ENCODE results near the gene SPG7.

SPG7 gene

DNA sequence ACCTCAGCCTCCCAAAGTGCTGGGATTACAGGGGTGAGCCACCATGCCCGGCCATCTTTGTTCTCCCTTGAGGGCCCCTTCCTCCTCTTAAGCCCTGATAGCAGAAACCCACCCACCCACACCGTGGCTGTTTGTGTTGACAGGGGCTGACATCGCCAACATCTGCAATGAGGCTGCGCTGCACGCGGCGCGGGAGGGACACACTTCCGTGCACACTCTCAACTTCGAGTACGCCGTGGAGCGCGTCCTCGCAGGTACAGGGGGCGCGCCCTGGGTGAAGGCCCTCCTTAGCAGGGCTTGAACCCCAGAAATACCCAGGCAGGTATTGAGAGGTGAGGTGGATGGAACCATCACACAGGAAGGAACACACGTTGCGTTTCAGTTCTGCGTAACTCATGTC lies 39.7 kb downstream of the SPG7 start:
- DNase-seq: no peak

DNA sequence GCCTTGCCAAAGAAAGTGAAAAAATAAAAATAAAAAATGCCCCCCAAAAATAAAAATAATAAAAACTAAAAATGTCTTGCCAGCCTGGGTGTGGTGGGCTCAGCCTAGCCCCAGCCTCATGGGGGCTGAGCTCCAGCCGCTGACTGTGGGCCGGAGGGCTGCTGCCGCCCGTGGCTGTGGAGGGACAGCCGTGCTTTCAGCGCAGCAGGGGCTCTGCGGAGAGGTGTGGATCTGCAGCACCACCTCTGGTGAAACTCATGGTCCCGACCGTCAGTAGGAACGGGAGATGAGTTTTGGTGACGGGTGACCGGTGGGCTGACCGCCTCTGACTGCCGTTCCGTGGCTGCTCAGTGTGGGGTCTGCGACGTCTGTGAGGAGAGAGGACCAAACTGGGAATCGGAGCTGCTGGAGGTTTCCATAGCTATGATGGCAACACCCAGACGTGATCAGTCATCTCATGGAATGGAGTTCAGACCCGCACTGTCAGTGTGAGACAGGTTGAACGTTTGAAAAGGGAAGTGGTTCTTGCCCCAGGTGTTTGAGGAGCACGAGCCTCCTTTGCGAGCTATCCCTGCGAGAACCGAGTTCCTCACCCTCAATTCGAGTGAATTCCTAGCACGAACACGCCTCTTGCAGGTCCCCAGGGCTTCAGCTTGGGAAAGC lies 40.3 kb downstream of the SPG7 start:
- DNase-seq: no peak

DNA sequence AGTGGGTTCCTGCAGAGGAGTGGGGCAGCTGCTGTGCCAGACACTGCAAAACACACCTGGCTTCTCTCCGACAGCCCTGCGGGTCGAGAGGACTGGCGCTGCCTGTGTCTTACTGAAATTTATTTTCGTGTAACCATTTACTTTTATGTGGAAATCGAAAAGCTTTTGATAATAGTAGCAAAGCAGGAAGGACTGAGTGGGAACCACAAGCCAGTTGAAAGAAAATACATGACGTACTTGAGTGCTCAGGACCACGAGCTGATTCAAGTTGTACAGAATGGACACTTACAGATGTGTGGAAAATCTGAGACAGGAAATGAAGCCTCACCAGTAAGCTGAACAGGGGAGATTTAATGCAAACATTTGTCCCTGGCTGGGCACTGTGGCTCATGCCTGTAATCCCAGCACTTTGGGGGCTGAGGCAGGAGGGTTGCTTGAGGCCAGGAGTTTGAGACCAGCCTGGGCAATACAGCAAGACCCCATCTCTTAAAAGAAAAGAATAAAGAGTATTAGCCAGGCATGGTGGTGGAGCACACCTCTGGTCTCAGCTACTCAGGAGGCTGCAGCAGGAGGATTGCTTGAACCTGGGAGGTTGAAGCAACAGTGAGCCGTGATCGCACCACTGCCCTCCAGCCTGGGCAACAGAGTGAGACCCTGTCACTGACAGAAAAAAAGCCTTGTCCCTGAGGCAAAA lies 41.0 kb downstream of the SPG7 start:
- DNase-seq: no peak

DNA sequence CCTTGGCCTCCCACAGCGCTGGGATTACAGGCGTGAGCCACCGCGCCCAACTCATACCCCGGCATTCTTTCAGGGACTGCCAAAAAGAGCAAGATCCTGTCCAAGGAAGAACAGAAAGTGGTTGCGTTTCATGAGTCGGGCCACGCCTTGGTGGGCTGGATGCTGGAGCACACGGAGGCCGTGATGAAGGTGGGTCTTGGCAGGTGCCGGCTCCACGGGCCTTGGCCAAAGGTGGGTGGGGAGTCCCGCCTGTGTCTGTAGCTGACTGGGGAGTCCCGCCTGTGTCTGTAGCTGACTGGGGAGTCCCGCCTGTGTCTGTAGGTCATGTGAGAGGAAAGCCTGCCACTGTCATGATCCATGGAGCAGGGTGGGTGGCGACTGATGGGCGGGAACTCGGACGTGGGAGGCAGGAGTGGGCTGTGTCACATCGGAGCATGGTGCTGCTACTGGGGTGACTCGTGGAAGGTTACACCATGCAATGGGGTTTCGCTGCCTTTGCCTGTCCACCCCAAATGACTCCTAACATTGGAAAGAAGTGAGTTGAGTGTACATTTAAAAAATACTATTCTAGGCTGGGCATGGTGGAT lies 42.3 kb downstream of the SPG7 start:
- no peak for DNase-seq

DNA sequence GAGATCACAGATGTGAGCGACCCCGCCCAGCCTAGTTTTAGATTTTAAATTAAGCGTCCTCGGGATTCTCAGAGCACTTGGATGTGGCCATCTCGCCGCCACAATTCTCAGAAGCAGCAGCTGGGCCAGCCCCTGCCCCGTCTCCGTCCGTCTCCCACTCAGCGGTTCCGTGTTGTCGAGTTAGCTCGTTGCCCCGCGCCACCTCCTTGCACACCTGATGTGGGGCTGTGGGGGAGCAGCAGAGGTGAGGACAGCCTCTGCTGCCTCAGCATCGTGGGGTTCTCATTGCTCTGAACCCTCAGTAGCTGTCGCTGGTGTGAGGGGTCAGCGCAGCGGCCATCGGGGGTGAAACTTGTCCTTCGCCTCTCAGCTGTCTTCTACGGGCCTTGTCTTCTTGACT lies 44.1 kb downstream of the SPG7 start:
- no peak for DNase-seq

DNA sequence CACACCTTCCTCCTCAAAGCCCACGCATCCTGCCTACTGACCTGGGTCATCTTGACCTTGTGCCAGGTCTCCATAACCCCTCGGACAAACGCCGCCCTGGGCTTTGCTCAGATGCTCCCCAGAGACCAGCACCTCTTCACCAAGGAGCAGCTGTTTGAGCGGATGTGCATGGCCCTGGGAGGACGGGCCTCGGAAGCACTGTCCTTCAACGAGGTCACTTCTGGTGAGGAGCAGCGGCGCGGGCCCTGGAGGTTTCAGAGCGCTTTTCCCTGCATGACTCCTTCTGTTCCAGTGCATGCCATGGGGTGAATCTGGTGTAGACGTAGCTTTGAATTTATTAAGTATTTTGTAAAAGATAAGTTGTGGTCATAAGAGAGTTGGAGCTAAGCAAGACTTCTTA lies 44.7 kb downstream of the SPG7 start:
- no peak for DNase-seq

DNA sequence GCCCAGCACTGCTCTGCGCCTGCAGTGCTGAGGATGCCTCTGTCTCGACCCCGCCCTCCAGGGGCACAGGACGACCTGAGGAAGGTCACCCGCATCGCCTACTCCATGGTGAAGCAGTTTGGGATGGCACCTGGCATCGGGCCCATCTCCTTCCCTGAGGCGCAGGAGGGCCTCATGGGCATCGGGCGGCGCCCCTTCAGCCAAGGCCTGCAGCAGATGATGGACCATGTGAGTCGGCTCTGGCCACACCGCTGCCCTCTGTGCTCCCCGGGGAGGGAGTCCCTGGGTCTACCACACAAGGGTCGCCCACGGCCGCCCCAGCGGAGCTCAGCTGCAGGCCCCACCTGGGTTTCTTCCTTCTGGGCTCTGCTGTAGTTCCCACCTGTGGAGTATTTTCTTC lies 45.5 kb downstream of the SPG7 start:
- no peak for DNase-seq

DNA sequence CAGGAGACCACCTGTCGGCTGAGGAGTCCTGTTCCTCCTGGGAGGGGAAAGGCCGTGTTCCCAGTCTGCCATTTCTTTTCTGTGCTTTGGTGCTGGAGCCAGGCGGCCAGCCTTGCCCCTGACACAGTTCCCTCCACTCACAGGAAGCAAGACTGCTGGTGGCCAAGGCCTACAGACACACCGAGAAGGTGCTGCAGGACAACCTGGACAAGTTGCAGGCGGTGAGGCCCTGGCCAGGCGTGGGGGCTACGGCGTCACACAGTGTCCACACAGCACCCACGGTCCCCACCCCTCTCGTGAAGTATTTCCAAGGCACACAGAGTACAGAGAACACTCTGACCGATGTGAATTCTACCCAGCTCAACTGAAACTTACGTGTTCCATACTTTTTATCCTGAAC lies 46.1 kb downstream of the SPG7 start:
- DNase-seq: no peak

DNA sequence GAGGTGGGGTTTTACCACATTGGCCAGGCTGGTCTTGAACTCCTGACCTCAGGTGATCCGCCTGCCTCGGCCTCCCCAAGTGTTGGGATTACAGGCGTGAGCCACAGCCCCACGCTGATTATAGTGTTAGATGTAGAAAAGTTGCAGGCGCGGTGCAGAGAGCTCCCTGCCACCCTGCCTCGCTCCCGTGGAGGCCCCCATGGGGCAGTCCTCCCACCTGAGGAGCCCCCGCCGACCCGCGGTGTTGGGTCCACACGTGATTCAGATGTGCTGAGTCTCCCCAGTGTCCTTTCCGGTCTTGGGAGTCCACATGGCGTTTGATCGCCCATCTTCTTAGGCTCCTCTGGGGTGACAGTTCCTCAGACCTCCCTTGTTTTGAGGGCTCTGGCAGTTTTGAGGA lies 47.1 kb downstream of the SPG7 start:
- no peak for DNase-seq

DNA sequence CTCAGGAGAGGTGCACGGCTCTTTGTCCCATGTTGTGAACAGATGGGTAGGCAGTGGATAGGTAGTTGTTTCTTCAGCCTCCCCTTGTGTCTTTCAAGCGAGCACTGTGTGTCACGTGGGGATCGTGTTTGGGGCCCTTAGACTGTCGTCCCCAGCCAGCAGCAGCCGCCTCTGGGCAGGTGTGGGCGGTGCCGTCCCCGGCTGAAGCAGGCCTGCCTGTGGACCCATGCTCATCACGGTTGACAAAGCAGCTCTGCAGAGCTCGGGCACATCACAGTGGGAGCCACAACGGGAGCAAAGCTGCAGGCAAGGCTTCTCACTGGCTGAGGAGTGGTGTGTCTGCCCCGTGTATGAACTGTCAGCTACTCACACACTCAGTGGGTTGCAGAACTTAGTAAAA lies 47.6 kb downstream of the SPG7 start:
- no peak for DNase-seq

DNA sequence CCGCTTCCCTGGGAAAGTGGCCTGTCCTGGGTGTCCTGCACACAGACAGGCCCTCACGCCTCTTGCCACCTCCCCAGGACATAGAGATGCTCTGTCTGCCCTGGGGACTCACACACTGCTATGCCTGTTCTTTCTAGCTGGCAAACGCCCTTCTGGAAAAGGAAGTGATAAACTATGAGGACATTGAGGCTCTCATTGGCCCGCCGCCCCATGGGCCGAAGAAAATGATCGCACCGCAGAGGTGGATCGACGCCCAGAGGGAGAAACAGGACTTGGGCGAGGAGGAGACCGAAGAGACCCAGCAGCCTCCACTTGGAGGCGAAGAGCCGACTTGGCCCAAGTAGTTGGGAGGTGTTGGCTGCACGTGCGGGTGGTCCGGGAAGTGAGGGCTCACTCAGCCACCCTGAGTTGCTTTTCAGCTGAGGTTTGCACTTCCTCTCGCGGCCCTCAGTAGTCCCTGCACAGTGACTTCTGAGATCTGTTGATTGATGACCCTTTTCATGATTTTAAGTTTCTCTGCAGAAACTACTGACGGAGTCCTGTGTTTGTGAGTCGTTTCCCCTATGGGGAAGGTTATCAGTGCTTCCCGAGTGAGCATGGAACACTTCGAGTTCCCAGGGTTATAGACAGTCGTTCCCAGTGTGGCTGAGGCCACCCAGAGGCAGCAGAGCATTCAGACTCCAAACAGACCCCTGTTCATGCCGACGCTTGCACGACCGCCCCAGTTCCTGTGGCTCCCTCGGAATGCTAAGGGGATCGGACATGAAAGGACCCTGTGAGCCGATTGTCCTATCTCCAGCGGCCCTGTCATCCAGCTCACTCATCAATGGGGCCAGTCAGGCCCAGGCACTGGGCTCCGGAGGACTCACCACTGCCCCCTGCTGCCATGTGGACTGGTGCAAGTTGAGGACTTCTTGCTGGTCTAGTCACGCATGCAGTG lies 48.8 kb downstream of the SPG7 start:
- peak; percentile 67 for DNase-seq

DNA sequence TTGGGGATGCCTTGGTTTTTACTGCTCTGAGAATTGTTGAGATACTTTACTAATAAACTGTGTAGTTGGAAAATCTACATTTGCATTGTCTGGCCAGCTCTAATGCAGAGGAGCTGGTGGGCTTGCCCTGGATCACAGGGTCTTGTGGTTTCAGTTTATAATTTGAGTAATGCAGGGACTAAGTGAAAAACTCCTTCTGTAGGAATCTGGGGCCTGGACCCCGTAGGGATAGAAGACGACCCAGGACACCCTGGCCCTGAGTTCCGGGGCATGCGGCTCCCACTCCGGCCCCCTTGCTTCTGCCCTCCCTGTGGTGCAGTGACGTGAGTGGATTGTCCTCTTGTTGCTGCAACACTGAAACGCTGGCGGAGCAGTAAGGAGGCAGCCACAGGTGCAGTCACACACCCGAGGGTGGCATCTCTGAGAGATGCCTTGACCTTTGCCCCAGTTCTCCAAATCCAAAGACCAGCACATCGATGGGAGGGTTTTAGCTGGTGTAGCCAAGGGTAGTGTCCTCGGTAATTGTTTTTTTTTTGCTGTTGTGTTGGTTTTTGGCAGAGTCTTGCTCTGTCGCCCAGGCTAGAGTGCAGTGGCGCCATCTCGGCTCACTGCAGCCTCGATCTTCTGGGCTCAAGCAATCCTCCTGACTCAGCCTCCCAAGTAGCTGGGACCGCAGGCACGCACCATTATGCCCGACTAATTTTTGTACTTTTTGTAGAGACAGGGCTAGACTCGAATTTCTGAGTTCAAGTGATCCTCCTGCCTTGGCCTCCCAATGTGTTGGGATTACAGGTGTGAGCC lies 49.7 kb downstream of the SPG7 start:
- DNase-seq: no peak

DNA sequence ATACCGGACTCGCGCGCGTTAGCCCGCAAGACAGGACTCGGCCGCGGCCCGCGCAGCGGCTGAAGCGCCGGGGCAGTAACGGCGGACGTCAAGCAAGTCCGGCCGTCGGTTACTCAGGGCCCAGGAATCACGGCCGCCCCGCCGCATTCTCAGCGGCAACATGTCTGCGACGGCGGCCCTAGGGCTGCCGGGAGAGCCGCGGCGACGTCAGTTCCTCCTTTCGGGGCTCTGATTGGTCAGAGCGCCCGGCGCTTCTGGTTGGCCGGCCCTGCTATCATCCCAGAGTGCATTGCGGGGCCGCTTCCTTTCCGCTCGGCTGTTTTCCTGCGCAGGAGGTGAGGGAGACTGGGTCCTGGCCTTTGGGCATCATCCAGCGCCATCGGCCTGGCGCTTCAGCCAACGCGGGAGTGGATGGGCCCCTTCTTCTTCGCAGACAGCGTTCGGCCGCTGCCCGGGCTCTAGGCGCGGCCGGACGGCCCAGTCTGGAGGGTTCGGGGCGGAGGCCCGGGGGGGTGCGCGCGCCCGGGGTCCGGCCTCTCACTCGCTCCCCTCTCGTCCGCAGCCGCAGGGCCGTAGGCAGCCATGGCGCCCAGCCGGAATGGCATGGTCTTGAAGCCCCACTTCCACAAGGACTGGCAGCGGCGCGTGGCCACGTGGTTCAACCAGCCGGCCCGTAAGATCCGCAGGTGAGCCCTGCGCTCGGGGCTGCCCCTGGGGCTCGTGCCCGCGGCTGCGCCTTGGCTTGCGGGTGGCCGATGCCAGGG lies 52.4 kb downstream of the SPG7 start, which contains the start of gene RPL13:
Gene RPL13, plus strand, starts transcription at position 305 of the 764 bp plus-strand sequence. Its CDS starts 278 bp downstream, at position 583.
- peak; percentile 96 for DNase-seq

DNA sequence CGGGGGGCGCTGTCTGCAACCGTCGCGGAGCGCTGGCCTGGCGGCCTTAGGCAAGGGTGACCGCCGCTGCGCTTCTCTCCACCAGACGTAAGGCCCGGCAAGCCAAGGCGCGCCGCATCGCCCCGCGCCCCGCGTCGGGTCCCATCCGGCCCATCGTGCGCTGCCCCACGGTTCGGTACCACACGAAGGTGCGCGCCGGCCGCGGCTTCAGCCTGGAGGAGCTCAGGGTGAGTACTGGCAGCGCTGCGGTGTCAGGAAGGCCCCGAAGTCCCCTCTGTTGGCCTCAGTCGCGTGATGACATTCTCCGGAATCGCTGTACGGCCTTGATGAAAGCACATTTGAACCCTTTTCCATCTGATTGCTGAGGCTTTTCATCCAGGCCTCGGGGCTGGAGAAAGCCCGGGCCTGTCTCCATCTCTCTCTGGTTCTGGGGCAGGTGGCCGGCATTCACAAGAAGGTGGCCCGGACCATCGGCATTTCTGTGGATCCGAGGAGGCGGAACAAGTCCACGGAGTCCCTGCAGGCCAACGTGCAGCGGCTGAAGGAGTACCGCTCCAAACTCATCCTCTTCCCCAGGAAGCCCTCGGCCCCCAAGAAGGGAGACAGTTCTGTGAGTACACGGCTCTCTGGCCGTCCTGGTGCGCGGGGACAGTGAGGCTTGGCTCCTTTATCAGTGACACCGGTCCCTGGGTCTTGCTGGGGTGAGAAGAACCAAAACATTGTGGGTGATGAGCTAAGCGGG lies 53.1 kb downstream of the SPG7 start:
- no peak for DNase-seq

DNA sequence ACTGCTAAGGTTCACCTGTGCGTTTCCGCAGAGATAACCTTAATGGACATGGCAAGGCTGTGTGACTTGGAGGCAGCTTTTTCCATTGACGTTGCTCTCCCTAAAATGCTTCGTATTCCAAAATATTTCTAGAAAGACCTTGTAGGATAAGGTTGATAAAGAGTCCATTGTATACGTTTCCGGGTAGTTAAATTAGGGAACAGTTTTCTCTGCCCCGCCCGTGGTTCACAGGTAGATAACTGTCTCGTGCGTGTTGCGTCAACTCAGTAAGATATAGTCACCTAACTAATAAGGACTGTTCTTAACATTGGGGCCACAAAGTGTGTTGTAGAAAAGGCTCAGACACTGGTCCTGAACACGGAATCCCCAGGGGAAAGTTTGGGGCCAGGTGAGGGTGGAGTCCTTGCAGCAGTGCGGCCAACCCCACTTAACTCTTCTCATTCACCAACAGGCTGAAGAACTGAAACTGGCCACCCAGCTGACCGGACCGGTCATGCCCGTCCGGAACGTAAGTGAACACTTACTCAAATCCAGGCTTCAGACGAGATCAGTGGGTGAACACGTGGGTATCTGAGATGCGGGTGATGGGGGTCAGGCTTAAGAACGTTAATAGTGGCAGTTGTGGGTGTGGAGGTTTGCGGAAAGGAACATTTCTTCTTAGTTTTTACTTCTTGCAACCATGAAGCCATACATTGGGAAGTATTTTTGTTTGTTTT lies 53.8 kb downstream of the SPG7 start:
- DNase-seq: no peak

DNA sequence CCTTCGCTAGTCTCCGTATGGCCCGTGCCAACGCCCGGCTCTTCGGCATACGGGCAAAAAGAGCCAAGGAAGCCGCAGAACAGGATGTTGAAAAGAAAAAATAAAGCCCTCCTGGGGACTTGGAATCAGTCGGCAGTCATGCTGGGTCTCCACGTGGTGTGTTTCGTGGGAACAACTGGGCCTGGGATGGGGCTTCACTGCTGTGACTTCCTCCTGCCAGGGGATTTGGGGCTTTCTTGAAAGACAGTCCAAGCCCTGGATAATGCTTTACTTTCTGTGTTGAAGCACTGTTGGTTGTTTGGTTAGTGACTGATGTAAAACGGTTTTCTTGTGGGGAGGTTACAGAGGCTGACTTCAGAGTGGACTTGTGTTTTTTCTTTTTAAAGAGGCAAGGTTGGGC lies 54.7 kb downstream of the SPG7 start:
- DNase-seq: no peak

DNA sequence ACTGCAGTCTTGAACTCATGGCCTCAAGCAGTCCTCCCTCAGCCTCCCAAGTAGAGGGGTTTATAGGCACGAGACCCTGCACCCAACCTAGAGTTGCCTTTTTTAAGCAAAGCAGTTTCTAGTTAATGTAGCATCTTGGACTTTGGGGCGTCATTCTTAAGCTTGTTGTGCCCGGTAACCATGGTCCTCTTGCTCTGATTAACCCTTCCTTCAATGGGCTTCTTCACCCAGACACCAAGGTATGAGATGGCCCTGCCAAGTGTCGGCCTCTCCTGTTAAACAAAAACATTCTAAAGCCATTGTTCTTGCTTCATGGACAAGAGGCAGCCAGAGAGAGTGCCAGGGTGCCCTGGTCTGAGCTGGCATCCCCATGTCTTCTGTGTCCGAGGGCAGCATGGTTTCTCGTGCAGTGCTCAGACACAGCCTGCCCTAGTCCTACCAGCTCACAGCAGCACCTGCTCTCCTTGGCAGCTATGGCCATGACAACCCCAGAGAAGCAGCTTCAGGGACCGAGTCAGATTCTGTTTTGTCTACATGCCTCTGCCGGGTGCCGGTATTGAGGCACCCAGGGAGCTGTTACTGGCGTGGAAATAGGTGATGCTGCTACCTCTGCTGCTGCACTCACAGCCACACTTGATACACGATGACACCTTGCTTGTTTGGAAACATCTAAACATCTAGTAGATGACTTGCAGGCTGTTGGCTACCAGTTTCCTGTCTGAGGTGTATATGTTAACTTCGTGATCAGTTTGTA lies 55.6 kb downstream of the SPG7 start:
- DNase-seq: no peak

DNA sequence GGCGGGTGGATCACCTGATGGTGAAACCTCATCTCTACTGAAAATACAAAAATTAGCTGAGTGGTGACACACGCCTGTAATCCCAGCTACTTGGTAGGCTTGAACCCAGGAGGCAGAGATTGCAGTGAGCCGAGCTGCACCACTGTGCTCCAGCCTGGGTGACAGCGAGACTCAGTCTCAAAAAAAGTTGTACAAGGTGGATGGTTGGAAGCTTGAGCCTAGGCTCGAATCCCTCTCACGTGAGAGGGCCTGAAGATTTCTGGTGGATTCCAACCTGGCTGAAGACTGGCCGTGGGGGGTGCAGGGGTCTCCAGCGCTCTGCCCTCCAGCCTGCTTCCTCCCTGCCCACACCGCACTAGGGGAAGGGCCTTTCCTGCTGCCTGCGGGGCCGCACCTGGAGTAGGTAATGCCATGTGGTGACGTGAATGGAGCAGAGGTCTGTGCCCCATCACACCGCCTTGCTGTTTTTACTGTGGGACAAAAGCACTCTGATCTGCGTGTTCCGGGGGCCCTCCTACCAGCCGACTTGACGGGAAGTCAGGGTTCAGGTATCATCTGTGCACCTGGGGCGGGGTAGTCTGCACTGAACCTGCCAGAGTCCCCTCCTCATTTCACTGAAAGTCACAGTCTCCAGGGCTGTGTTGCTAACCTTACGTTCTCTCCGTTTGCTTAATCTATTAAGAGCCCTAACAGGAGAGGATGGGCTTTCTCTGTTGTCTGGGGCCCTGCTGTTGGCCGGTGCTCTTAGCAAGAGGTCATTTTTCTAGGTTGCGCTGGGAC lies 56.5 kb downstream of the SPG7 start:
- DNase-seq: no peak

DNA sequence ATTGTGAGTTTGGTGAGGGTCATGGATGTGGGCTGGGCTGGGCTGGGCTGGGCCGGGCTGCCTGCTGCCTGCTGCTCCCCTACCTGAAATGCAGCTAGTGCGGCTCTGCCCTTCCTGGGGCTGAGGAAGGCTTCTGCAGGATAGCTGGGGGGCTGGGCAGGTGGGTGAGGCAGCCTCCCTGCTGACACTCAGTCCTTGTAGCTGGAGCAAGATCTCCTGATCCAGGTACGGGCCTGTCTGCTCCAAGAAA lies 57.0 kb downstream of the SPG7 start:
- DNase-seq: no peak

All from fibroblast of skin of scalp (primary cell).